Calu3 (cell line): ENCODE measurements around the gene HBEGF. TPM values are rescaled to one million over a fixed set of nuclear protein-coding genes. Genes with fewer than 3 reads are reported as not detected.

Experiments
- BruUV-seq: library from RNA; stranded (reverse); fragments of 400-500 nt; replicated peaks from 2 replicates; lab custom pipeline; 2021; lab: Mats Ljungman, UMichigan
- CTCF ChIA-PET: fragments of 300-600 bp; sonication (Branson Sonifier 250); formaldehyde crosslinking; loops from one replicate; lab custom pipeline; 2022; ENCODE audit warnings: antibody characterized with exemption; lab: Charles Lee
- DNase-seq: peaks from one replicate; pipeline ENCODE4 v3.0.0; 2022
- H3K27ac Mint-ChIP-seq: one replicate; pipeline ENCODE4 v1.8.0; 2022; ENCODE audit warnings: mixed read lengths; ENCODE audit not compliant: unreplicated experiment
- H3K27me3 Mint-ChIP-seq: one replicate; pipeline ENCODE4 v1.8.0; 2022; ENCODE audit warnings: mixed read lengths; ENCODE audit not compliant: unreplicated experiment
- H3K36me3 Mint-ChIP-seq: one replicate; pipeline ENCODE4 v1.8.0; 2022; ENCODE audit warnings: mild to moderate bottlenecking, moderate library complexity, mixed read lengths; ENCODE audit not compliant: insufficient read depth, unreplicated experiment
- H3K4me1 Mint-ChIP-seq: one replicate; pipeline ENCODE4 v1.8.0; 2022; ENCODE audit warnings: mild to moderate bottlenecking, low read depth, mixed read lengths; ENCODE audit not compliant: unreplicated experiment
- H3K4me3 Mint-ChIP-seq: one replicate; pipeline ENCODE4 v1.8.0; 2022; ENCODE audit warnings: mild to moderate bottlenecking, low read depth, moderate library complexity, mixed read lengths; ENCODE audit not compliant: unreplicated experiment
- H3K9me3 Mint-ChIP-seq: one replicate; pipeline ENCODE4 v1.8.0; 2022; ENCODE audit warnings: low read depth, mixed read lengths; ENCODE audit not compliant: unreplicated experiment
- CTCF ChIP-seq: fragments of 200-600 bp; IDR thresholded peaks from one replicate; pipeline ENCODE4 v1.8.0; 2022; ENCODE audit warnings: antibody characterized with exemption; ENCODE audit not compliant: unreplicated experiment
- intact Hi-C: fragments of 100-400 bp; cut with micrococcal nuclease; formaldehyde crosslinking; loops from one replicate; pipeline ENCODE4 v1.10.0; 2022; ENCODE audit not compliant: unreplicated experiment
- total RNA-seq: library from RNA; stranded (reverse); gene quantifications from 2 replicates; pipeline ENCODE4 v1.2.3, GENCODE V29; 2022

The HBEGF gene
- total RNA-seq, 1 experiment from 2014 or later = 7.2 TPM

- H3K9me3 Mint-ChIP-seq = no peaks in the 10 kb centered on the region
- peaks cover 7% of the 10 kb centered on the region for H3K36me3 Mint-ChIP-seq
- peaks cover 39% of the 10 kb centered on the region for H3K4me1 Mint-ChIP-seq
- no peaks in the 10 kb centered on the region for H3K27me3 Mint-ChIP-seq
- no peak for TF ChIP-seq CTCF
- peak overlapping the region; percentile 55 for H3K27ac Mint-ChIP-seq
- BruUV-seq = no TSS peak
- CTCF ChIA-PET = interaction anchor here (0.6 to 3.0 kb wide), 6 partner anchors 14 to 79 kb away, joined by 3 to 18 read pairs (median 4); partner anchors contain the start of genes HBEGF and PFDN1
- peak; percentile 63 for DNase-seq
- intact Hi-C loops = loop anchor here (2.0 kb wide), 1 partner anchor 62 kb away; no protein-coding TSS in a partner anchor
- H3K4me3 Mint-ChIP-seq = no peak overlapping the region
Measured at GRCh38 chr5:140322751-140323731, 23.4 kb downstream of the HBEGF start.

- no peaks in the 10 kb centered on the region for H3K9me3 Mint-ChIP-seq
- H3K27ac Mint-ChIP-seq = no peak overlapping the region
- H3K4me3 Mint-ChIP-seq = no peak overlapping the region
- peaks cover 39% of the 10 kb centered on the region for H3K4me1 Mint-ChIP-seq
- no TSS peak for BruUV-seq
- intact Hi-C loops = loop anchor here (2.0 kb wide), 1 partner anchor 61 kb away; no protein-coding TSS in a partner anchor
- no peak for TF ChIP-seq CTCF
- peaks cover 7% of the 10 kb centered on the region for H3K36me3 Mint-ChIP-seq
- CTCF ChIA-PET = interaction anchor here (3.0 kb wide), 1 partner anchor 24 kb away, joined by 18 read pairs; the partner anchor contains the start of gene HBEGF
- no peak for DNase-seq
- H3K27me3 Mint-ChIP-seq = no peaks in the 10 kb centered on the region
Measured at GRCh38 chr5:140321796-140322195, 24.6 kb downstream of the HBEGF start.

GRCh38 chr5:140319833-140320232 is 26.6 kb downstream of the HBEGF start:
- no peaks in the 10 kb centered on the region for H3K27me3 Mint-ChIP-seq
- peaks cover 7% of the 10 kb centered on the region for H3K36me3 Mint-ChIP-seq
- no peak overlapping the region for H3K27ac Mint-ChIP-seq
- no peak overlapping the region for H3K4me3 Mint-ChIP-seq
- no peak for TF ChIP-seq CTCF
- DNase-seq = no peak
- no peaks in the 10 kb centered on the region for H3K9me3 Mint-ChIP-seq
- intact Hi-C loops = no loop called here
- CTCF ChIA-PET = interaction anchor here (0.6 kb wide), 3 partner anchors 44 to 93 kb away, joined by 3 read pairs; no protein-coding TSS in a partner anchor
- peaks cover 37% of the 10 kb centered on the region for H3K4me1 Mint-ChIP-seq
- BruUV-seq = no TSS peak

- H3K27me3 Mint-ChIP-seq = no peaks in the 10 kb centered on the region
- no peak overlapping the region for H3K4me3 Mint-ChIP-seq
- no peak overlapping the region for H3K27ac Mint-ChIP-seq
- H3K4me1 Mint-ChIP-seq = peaks cover 27% of the 10 kb centered on the region
- CTCF ChIA-PET = interaction anchor here (1.0 kb wide), 1 partner anchor 28 kb away, joined by 4 read pairs; the partner anchor contains the start of gene HBEGF
- no peak for DNase-seq
- peaks cover 7% of the 10 kb centered on the region for H3K36me3 Mint-ChIP-seq
- intact Hi-C loops = no loop called here
- no TSS peak for BruUV-seq
- no peak for TF ChIP-seq CTCF
- H3K9me3 Mint-ChIP-seq = no peaks in the 10 kb centered on the region
Measured at GRCh38 chr5:140318792-140319191, 27.6 kb downstream of the HBEGF start.
